Measurements from ENCODE around the gene EPGN.

The EPGN gene

DNA sequence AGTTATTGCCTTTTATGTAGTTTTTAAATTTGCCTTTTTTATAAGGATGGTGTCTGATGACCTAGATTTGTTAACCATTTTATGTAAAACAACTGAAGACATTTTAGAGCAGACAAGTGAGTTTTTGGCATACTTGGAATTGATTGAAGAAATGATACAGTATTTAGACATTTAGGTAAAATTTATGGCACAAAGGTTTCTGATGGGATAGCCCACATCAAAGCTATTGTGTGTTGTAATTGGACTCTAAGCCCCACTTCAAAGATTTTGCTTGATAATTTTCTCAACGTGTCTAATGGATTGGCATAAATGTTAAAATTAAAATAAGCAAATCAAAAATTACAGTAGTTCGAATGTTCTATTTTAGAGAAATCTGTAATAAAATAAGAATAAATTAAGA lies 17.6 kb downstream of the EPGN start:
- Histone ChIP-seq H3K9ac (ENCODE audit: insufficient read length) (no peak overlapping the region), H3K36me3 (ENCODE audit: insufficient read depth, low read length) (no peaks in the 10 kb centered on the region), H3K4me3 (no peak overlapping the region), H3K27ac (no peak overlapping the region), H3K9me3 (ENCODE audit: low read depth, low read length) (no peaks in the 10 kb centered on the region)
- DNase-seq (ENCODE audit: low read depth, low spot score), result no peak
- TF ChIP-seq POLR2AphosphoS5 (IDR thresholded peaks at IDR 0.05; ENCODE audit: borderline replicate concordance, low read depth, low read length) (no peak), FOXP2 (optimal IDR thresholded peaks at IDR 0.05; ENCODE audit: control extremely low read depth, extremely low read length, insufficient read depth) (no peak), EZH2 (IDR thresholded peaks at IDR 0.05) (no peak)

DNA sequence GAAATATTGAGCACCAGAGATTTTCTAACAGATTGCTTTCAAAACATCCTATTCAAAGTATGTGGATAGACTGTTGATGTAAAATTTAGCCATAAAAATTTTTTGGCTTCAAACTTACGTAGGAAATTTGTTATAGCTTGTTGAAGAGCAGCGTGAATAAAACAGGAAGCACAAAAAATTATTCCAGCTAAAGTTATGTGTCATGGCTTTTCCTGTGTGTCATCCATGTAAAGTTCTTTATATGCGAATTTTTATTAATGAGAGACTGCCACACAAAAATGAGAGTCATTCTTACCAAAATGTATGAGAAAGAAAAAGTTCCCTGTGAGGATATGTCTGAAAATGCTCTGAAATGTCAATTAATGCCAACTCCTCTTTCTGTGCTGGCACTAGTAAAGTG lies 19.5 kb downstream of the EPGN start:
- H3K36me3 ChIP-seq (ENCODE audit: insufficient read depth, low read length), result no peaks in the 10 kb centered on the region
- no peaks in the 10 kb centered on the region for H3K9me3 ChIP-seq (ENCODE audit: low read depth, low read length)
- H3K27ac ChIP-seq, result peak overlapping the region; percentile 84
- peak overlapping the region; percentile 21 for H3K9ac ChIP-seq (ENCODE audit: insufficient read length)
- peak overlapping the region; percentile 59 for H3K4me3 ChIP-seq
- TF ChIP-seq FOXP2 (optimal IDR thresholded peaks at IDR 0.05; ENCODE audit: control extremely low read depth, extremely low read length, insufficient read depth) (no peak), EZH2 (IDR thresholded peaks at IDR 0.05) (no peak), POLR2AphosphoS5 (IDR thresholded peaks at IDR 0.05; ENCODE audit: borderline replicate concordance, low read depth, low read length) (no peak)
- peak; percentile 56 for DNase-seq (ENCODE audit: low read depth, low spot score)

DNA sequence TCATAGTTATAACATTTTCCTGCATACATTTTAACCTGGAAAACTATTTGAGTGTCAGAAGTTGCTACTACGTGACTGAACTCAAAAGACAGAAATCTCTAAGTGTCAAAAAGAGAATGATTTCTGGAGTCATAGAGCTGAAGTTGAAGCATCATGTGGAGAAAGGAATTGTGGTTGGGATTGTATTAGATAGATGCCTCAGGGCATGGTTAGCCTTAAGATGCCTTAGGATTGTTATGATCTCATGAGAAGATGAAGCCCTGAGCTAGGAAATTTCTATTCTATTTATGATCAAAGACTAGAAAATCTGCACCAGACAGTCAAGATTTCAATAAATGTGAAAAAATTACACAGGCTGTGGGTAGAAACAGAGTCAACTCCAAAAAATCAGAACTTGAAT lies 20.2 kb downstream of the EPGN start:
- peak overlapping the region; percentile 59; the same call in 1 of the 2 replicates for H3K4me3 ChIP-seq
- TF ChIP-seq EZH2 (IDR thresholded peaks at IDR 0.05) (no peak), FOXP2 (optimal IDR thresholded peaks at IDR 0.05; ENCODE audit: control extremely low read depth, extremely low read length, insufficient read depth) (no peak), POLR2AphosphoS5 (IDR thresholded peaks at IDR 0.05; ENCODE audit: borderline replicate concordance, low read depth, low read length) (no peak)
- H3K27ac ChIP-seq, result peak overlapping the region; percentile 84
- H3K9ac ChIP-seq (ENCODE audit: insufficient read length), result no peak overlapping the region
- peak; percentile 47 for DNase-seq (ENCODE audit: low read depth, low spot score)
- no peaks in the 10 kb centered on the region for H3K36me3 ChIP-seq (ENCODE audit: insufficient read depth, low read length)
- no peaks in the 10 kb centered on the region for H3K9me3 ChIP-seq (ENCODE audit: low read depth, low read length)

GRCh38 chr4:74329307-74329706 lies 21.0 kb downstream of the EPGN start:
- TF ChIP-seq FOXP2 (optimal IDR thresholded peaks at IDR 0.05; ENCODE audit: control extremely low read depth, extremely low read length, insufficient read depth), result no peak
- Histone ChIP-seq H3K27ac (no peak overlapping the region), H3K9me3 (ENCODE audit: low read depth, low read length) (no peaks in the 10 kb centered on the region), H3K9ac (ENCODE audit: insufficient read length) (no peak overlapping the region), H3K4me3 (no peak overlapping the region), H3K36me3 (ENCODE audit: insufficient read depth, low read length) (no peaks in the 10 kb centered on the region)
- no peak for DNase-seq (ENCODE audit: low read depth, low spot score)

- Histone ChIP-seq H3K27ac (no peak overlapping the region), H3K9ac (ENCODE audit: insufficient read length) (no peak overlapping the region), H3K9me3 (ENCODE audit: low read depth, low read length) (no peaks in the 10 kb centered on the region), H3K36me3 (ENCODE audit: insufficient read depth, low read length) (no peaks in the 10 kb centered on the region), H3K4me3 (no peak overlapping the region)
- no peak for DNase-seq (ENCODE audit: low read depth, low spot score)
- no peak for TF ChIP-seq EZH2 (IDR thresholded peaks at IDR 0.05)
Observed at GRCh38 chr4:74330295-74330750, 22.1 kb downstream of the EPGN start.

GRCh38 chr4:74331252-74331651 lies 23.0 kb downstream of the EPGN start:
- Histone ChIP-seq H3K9ac (ENCODE audit: insufficient read length) (no peak overlapping the region), H3K9me3 (ENCODE audit: low read depth, low read length) (no peaks in the 10 kb centered on the region), H3K4me3 (no peak overlapping the region), H3K36me3 (ENCODE audit: insufficient read depth, low read length) (no peaks in the 10 kb centered on the region), H3K27ac (no peak overlapping the region)
- TF ChIP-seq EZH2 (IDR thresholded peaks at IDR 0.05) (no peak), POLR2AphosphoS5 (IDR thresholded peaks at IDR 0.05; ENCODE audit: borderline replicate concordance, low read depth, low read length) (no peak), FOXP2 (optimal IDR thresholded peaks at IDR 0.05; ENCODE audit: control extremely low read depth, extremely low read length, insufficient read depth) (no peak)
- DNase-seq (ENCODE audit: low read depth, low spot score), result no peak

- Histone ChIP-seq H3K9ac (ENCODE audit: insufficient read length) (no peak overlapping the region), H3K36me3 (ENCODE audit: insufficient read depth, low read length) (no peaks in the 10 kb centered on the region), H3K4me3 (no peak overlapping the region), H3K9me3 (ENCODE audit: low read depth, low read length) (no peaks in the 10 kb centered on the region), H3K27ac (no peak overlapping the region)
- no peak for DNase-seq (ENCODE audit: low read depth, low spot score)
- TF ChIP-seq POLR2AphosphoS5 (IDR thresholded peaks at IDR 0.05; ENCODE audit: borderline replicate concordance, low read depth, low read length) (no peak), FOXP2 (optimal IDR thresholded peaks at IDR 0.05; ENCODE audit: control extremely low read depth, extremely low read length, insufficient read depth) (no peak), EZH2 (IDR thresholded peaks at IDR 0.05) (no peak)
Observed at GRCh38 chr4:74331944-74332343, 23.7 kb downstream of the EPGN start.

DNA sequence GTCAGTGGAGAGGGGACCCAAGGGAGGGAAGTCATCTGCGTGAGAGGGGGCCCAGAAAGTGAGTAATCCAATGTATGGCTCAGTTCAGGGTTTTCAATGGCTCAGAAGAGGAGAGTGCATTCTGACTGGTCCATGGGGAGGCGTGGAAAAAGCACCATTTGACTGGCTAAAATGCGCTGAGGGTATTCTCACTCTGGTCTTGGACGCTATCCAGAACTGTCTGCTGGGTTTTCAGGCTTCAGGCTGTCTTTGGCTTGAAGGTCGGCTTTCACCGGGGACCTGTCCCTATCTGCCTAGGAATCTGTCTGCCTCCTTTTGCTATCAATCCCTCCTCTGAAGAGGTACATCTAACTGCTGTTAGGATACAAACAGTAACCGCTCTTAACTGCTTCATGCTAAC lies 26.4 kb downstream of the EPGN start:
- Histone ChIP-seq H3K9ac (ENCODE audit: insufficient read length) (no peak overlapping the region), H3K36me3 (ENCODE audit: insufficient read depth, low read length) (no peaks in the 10 kb centered on the region), H3K4me3 (no peak overlapping the region), H3K27ac (no peak overlapping the region), H3K9me3 (ENCODE audit: low read depth, low read length) (no peaks in the 10 kb centered on the region)
- no peak for DNase-seq (ENCODE audit: low read depth, low spot score)
- TF ChIP-seq POLR2AphosphoS5 (IDR thresholded peaks at IDR 0.05; ENCODE audit: borderline replicate concordance, low read depth, low read length) (no peak), EZH2 (IDR thresholded peaks at IDR 0.05) (no peak), FOXP2 (optimal IDR thresholded peaks at IDR 0.05; ENCODE audit: control extremely low read depth, extremely low read length, insufficient read depth) (no peak)

DNA sequence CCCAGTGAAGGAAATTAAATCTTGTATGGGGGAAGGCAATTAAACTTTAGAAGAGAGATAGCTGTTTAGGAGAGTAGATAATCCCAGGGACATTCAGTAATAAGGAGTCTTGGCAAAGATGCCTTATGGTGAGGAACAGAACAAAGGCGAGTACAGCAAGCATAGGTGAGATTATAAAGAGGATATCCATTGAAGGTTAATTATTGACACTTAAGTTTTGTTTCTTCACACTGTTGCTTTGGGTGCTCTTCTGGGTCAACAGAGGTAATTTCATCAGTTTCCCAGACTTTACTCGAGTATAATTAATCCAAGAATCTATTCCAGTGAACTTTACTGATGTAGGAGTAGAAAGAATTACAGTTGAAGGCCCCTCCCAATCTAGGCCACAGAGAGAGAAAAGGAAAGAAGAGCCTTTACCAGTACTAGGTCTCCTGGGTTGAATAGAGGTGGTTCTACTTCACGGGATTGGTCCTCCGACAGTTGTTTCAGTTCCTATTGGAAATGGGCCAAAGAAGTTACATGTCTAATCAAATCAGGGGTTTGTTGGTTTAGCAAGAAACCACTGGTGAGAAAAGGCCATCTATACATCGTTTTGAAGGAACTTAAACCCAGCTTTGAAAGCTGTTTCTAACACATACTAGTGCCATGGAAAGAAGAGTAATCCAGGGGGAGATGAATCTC lies 27.2 kb downstream of the EPGN start:
- DNase-seq (ENCODE audit: low read depth, low spot score), result no peak
- H3K9ac ChIP-seq (ENCODE audit: insufficient read length), result no peak overlapping the region
- no peak overlapping the region for H3K4me3 ChIP-seq
- no peak for TF ChIP-seq EZH2 (IDR thresholded peaks at IDR 0.05)
- TF ChIP-seq POLR2AphosphoS5 (IDR thresholded peaks at IDR 0.05; ENCODE audit: borderline replicate concordance, low read depth, low read length), result no peak
- TF ChIP-seq FOXP2 (optimal IDR thresholded peaks at IDR 0.05; ENCODE audit: control extremely low read depth, extremely low read length, insufficient read depth), result no peak
- no peaks in the 10 kb centered on the region for H3K9me3 ChIP-seq (ENCODE audit: low read depth, low read length)
- no peaks in the 10 kb centered on the region for H3K36me3 ChIP-seq (ENCODE audit: insufficient read depth, low read length)
- H3K27ac ChIP-seq, result no peak overlapping the region
